Ovary (tissue), 9 donors: ENCODE data around the gene WDR59. TPM values are rescaled to one million over a fixed set of nuclear protein-coding genes. Genes with fewer than 3 reads are reported as not detected.
A peak's percentile ranks its signal among the peaks of the same experiment; 100 is the strongest.

Source experiments
- DNase-seq, 5 donors: peaks; one replicate each; pipeline ENCODE4 v3.0.0-alpha.2; 2019 to 2020
- H3K27ac ChIP-seq, 2 donors: fragments of 200-600 bp; one replicate each; pipeline versions ENCODE4 v1.5.1 to v1.8.0; 2019 to 2022
- H3K27me3 ChIP-seq: fragments of 200-600 bp; one replicate; pipeline ENCODE4 v1.8.0; 2022
- H3K36me3 ChIP-seq: fragments of 200-600 bp; sonication (generic); one replicate; pipeline ENCODE4 v1.5.1; 2019
- H3K4me1 ChIP-seq: one replicate; pipeline ENCODE4 v1.8.1; 2013; ENCODE audit warnings: mild to moderate bottlenecking, moderate library complexity; ENCODE audit not compliant: insufficient read depth
- H3K4me3 ChIP-seq: fragments of 200-600 bp; sonication (generic); one replicate; pipeline ENCODE4 v1.5.1; 2017
- H3K9me3 ChIP-seq, 2 donors: fragments of 200-600 bp in 1 of 2; sonication (generic) in 1 of 2; one replicate each; pipeline versions ENCODE4 v1.5.1 to v1.8.1; 2013 to 2019; ENCODE audit warnings: mild to moderate bottlenecking in 1 of 2, moderate library complexity in 1 of 2
- EP300 ChIP-seq: sonication (generic); formaldehyde crosslinking; IDR thresholded peaks from one replicate; pipeline ENCODE4 v1.6.1; 2017; ENCODE audit warnings: antibody characterized with exemption
- POLR2A ChIP-seq: fragments of 450-650 bp; IDR thresholded peaks from one replicate; pipeline ENCODE4 v1.6.1; 2017; ENCODE audit warnings: antibody characterized with exemption, mild to moderate bottlenecking, moderate library complexity
- WGBS, 3 donors: extraction: QIAGEN DNeasy Blood & Tissue Kit in 1 of 3; methylation state at CpG; one replicate each; pipeline versions ENCODE4 v1.1.5 to v1.1.7; 2013 to 2017; 5-methylcytosine and 5-hydroxymethylcytosine counted together
- intact Hi-C, 4 donors: fragments of 100-400 bp; cut with DNase I; formaldehyde crosslinking; loops; one replicate each; pipeline versions ENCODE4 v1.11.0 to v1.15.1; 2022 to 2023
- polyA plus RNA-seq, 2 donors: library from polyadenylated mRNA; stranded (reverse); fragments of 200-250 nt in 1 of 2; fragments of 350-450 nt in 1 of 2; fragmentation: Illumina TruSeq in 1 of 2; extraction: RNeasy Lipid Tissue Mini Kit (QIAGEN cat#74804) in 1 of 2; gene quantifications; one replicate each; pipeline ENCODE4 v1.2.3, GENCODE V29; 2013 to 2014
- total RNA-seq, 7 donors: library from RNA; depleted of rRNA in 2 of 7; stranded (reverse); fragments of >200 nt in 2 of 7; fragmentation: NEBNext Ultra II Directional in 3 of 7; extraction: Animal tissue kit (Norgen Biotek cat#: 25700) in 3 of 7; gene quantifications; one replicate each; pipeline versions ENCODE4 v1.1.0 to v1.2.4, GENCODE V29; 2016 to 2023
- TF ChIP-seq, protein P1 (sequence below), 3 donors: fragments of 450-650 bp in 2 of 3; fragments of 200-600 bp in 1 of 3; IDR thresholded peaks; one replicate each; pipeline versions ENCODE4 v1.5.1 to v1.8.0; 2016 to 2022; ENCODE audit warnings: antibody characterized with exemption in 3 of 3, mild to moderate bottlenecking in 1 of 3
- donor health status: DM: no; HTN: no; CAD: no; lungs with moderate emphysema.
- donor health status: DM: no; HTN: no; CAD: no.
- donor health status: Bipolar disorder and iron deficiency.
- donor health status: DM: yes; HTN: yes; CAD: no.
- donor health status: DM: no; HTN: no; CAD: no.
- donor health status: DM: yes; HTN: yes; CAD: no.

WDR59 gene
- total and polyA plus RNA-seq, 9 donors: 23.6 to 82.3 (median 59.3) TPM

DNA sequence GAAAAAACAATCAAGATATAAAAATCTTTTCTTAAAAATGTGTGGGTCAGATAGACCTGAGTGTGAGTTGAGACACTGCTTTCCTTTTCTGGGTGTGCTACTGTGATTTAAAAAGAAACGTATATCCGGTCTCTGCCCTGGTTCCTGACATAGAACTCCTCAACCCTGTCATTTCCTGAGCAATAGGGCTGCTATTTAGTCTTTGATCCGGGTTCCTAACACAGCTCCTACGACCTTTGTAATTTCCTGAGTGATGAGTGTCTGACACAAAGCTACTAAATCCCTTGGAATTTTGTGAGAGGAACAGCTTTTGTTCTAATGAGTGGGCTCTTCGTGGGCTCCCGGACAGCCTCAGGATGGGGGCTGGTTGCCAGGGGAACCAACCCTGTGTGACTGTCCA, 116.4 kb downstream of the WDR59 start:
- DNase-seq: no peak
- no peak overlapping the region for H3K4me3 ChIP-seq
- no peak overlapping the region for H3K27ac ChIP-seq
- intact Hi-C loops: loop anchor here in 1 of 4 donors (5.0 kb wide), 1 partner anchor 161 kb away; no protein-coding TSS in a partner anchor
- no peaks in the 10 kb centered on the region for H3K4me1 ChIP-seq
- 16 to 19% (median 18%) methylated on average over 6 of the region's 6 CpGs for WGBS, 3 donors
- H3K9me3 ChIP-seq: no peaks in the 10 kb centered on the region
- TF ChIP-seq POLR2A (no peak), EP300 (no peak)
- TF ChIP-seq, protein P1, sequence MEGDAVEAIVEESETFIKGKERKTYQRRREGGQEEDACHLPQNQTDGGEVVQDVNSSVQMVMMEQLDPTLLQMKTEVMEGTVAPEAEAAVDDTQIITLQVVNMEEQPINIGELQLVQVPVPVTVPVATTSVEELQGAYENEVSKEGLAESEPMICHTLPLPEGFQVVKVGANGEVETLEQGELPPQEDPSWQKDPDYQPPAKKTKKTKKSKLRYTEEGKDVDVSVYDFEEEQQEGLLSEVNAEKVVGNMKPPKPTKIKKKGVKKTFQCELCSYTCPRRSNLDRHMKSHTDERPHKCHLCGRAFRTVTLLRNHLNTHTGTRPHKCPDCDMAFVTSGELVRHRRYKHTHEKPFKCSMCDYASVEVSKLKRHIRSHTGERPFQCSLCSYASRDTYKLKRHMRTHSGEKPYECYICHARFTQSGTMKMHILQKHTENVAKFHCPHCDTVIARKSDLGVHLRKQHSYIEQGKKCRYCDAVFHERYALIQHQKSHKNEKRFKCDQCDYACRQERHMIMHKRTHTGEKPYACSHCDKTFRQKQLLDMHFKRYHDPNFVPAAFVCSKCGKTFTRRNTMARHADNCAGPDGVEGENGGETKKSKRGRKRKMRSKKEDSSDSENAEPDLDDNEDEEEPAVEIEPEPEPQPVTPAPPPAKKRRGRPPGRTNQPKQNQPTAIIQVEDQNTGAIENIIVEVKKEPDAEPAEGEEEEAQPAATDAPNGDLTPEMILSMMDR (IDR thresholded peaks at IDR 0.05): no peak
- no peaks in the 10 kb centered on the region for H3K36me3 ChIP-seq
- no peaks in the 10 kb centered on the region for H3K27me3 ChIP-seq

- H3K27ac ChIP-seq: no peak overlapping the region
- no peak for TF ChIP-seq POLR2A
Observed at GRCh38 chr16:74868035-74868434, 116.9 kb downstream of the WDR59 start.

DNA sequence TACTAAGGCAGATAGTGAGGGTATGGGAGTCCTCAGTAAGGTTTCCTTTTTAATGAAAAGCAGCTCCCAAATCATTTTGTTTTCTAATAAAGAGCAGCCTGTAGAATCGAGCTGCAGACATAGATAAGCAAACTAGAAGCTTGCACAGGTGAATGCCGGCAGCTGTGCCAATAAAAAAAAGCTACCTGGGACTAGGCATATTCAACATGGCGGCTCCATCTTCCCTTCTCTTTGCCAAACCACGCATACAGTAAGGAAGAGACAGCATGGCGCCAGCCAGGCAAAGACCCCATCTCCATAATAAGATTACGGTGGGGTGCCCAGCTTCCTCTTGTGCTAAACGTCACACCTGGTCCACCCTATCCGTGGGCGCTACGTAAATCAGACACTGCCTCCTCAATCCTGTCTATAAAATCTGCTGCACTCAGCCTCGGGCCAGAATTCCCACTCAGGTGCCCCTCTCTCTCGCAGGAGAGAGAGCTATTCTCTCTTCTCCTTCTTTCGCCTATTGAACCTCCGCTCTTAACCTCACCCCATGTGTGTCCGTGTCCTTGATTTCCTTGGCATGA, 117.6 kb downstream of the WDR59 start:
- H3K4me3 ChIP-seq: no peak overlapping the region
- DNase-seq: no peak
- H3K27ac ChIP-seq: no peak overlapping the region
- 70 to 80% (median 76%) methylated on average over 15 of the region's 15 CpGs for WGBS, 3 donors
- no peaks in the 10 kb centered on the region for H3K36me3 ChIP-seq
- no peaks in the 10 kb centered on the region for H3K27me3 ChIP-seq
- intact Hi-C loops: loop anchor here in 1 of 4 donors (5.0 kb wide), 1 partner anchor 160 kb away; no protein-coding TSS in a partner anchor
- no peaks in the 10 kb centered on the region for H3K9me3 ChIP-seq
- TF ChIP-seq, protein P1 (IDR thresholded peaks at IDR 0.05): no peak
- TF ChIP-seq EP300 (no peak), POLR2A (no peak)
- no peaks in the 10 kb centered on the region for H3K4me1 ChIP-seq

More at GRCh38 chr16:74868035-74868434, 116.9 kb downstream of the WDR59 start:
- H3K9me3 ChIP-seq: no peaks in the 10 kb centered on the region
- H3K27me3 ChIP-seq: no peaks in the 10 kb centered on the region
- no peaks in the 10 kb centered on the region for H3K4me1 ChIP-seq
- H3K36me3 ChIP-seq: no peaks in the 10 kb centered on the region
- WGBS, 3 donors: 57 to 80% (median 76%) methylated on average over 5 of the region's 5 CpGs
- intact Hi-C loops: loop anchor here in 1 of 4 donors (5.0 kb wide), 1 partner anchor 161 kb away; no protein-coding TSS in a partner anchor
- no peak for DNase-seq
- no peak overlapping the region for H3K4me3 ChIP-seq

- no peaks in the 10 kb centered on the region for H3K27me3 ChIP-seq
- no peaks in the 10 kb centered on the region for H3K9me3 ChIP-seq
- DNase-seq: no peak
- H3K4me1 ChIP-seq: no peaks in the 10 kb centered on the region
- H3K4me3 ChIP-seq: no peak overlapping the region
- H3K27ac ChIP-seq: no peak overlapping the region
- intact Hi-C loops: loop anchor here in 1 of 4 donors (5.0 kb wide), 1 partner anchor 159 kb away; no protein-coding TSS in a partner anchor
- H3K36me3 ChIP-seq: no peaks in the 10 kb centered on the region
- TF ChIP-seq, protein P1 (IDR thresholded peaks at IDR 0.05): no peak
- WGBS, 3 donors: 27 to 41% (median 28%) methylated on average over 10 to 12 of the region's 12 CpGs
Observed at GRCh38 chr16:74865922-74866598, 118.9 kb downstream of the WDR59 start.

- Histone ChIP-seq H3K4me1 (no peaks in the 10 kb centered on the region), H3K9me3 (no peaks in the 10 kb centered on the region), H3K36me3 (no peaks in the 10 kb centered on the region), H3K4me3 (no peak overlapping the region), H3K27ac (no peak overlapping the region), H3K27me3 (no peaks in the 10 kb centered on the region)
- no peak for TF ChIP-seq EP300
- TF ChIP-seq POLR2A: no peak
- TF ChIP-seq, protein P1 (IDR thresholded peaks at IDR 0.05): peak; percentile 61 to 65 (median 61)
- 20 to 26% (median 20%) methylated on average over 10 of the region's 10 CpGs for WGBS, 3 donors
- intact Hi-C loops: loop anchor here in 2 of 4 donors (5.0 kb wide), 1 partner anchor 155 kb away; no protein-coding TSS in a partner anchor
- no peak for DNase-seq
Observed at GRCh38 chr16:74862743-74863244, 122.1 kb downstream of the WDR59 start.
